ENCODE data around the gene ADAM19.

GRCh38 chr5:157446412-157446935 is 129.1 kb downstream of the ADAM19 start:
- no peak for TF ChIP-seq CHD2 (IDR thresholded peaks at IDR 0.05; ENCODE audit: low read length, partially characterized antibody)
- no peak for TF ChIP-seq REST (IDR thresholded peaks at IDR 0.05; ENCODE audit: low read depth, low read length)
- TF ChIP-seq RXRA (IDR thresholded peaks at IDR 0.05; ENCODE audit: borderline replicate concordance, low read depth): no peak
- TF ChIP-seq JUND (IDR thresholded peaks at IDR 0.05): no peak
- TF ChIP-seq PBX3 (IDR thresholded peaks at IDR 0.05): no peak
- TF ChIP-seq CTCF (IDR thresholded peaks at IDR 0.05): no peak
- TF ChIP-seq GABPA (IDR thresholded peaks at IDR 0.05; ENCODE audit: low read depth): no peak
- TF ChIP-seq YY1 (IDR thresholded peaks at IDR 0.05; ENCODE audit: low read depth): no peak
- no peak for TF ChIP-seq ZBTB33 (IDR thresholded peaks at IDR 0.05; ENCODE audit: borderline replicate concordance, low read depth)

Data from SK-N-SH (cell line).